H9 (cell line): Measurements from ENCODE around the gene RTTN. TPM values are rescaled to one million over a fixed set of nuclear protein-coding genes. Genes with fewer than 3 reads are reported as not detected.

Experiments
- DNase-seq: peaks from one replicate; pipeline ENCODE4 v3.0.0-alpha.2; 2017
- H2AFZ ChIP-seq: one replicate; pipeline ENCODE4 v1.6.1; 2013; ENCODE audit warnings: mild to moderate bottlenecking, low read length, control low read depth, moderate library complexity
- H2AK5ac ChIP-seq: 2 replicates; pipeline ENCODE4 v1.6.1; 2013; ENCODE audit warnings: low read length, control low read depth, mixed read lengths; ENCODE audit not compliant: insufficient read length
- H2BK120ac ChIP-seq: one replicate; pipeline ENCODE4 v1.6.1; 2013; ENCODE audit warnings: low read depth, mild to moderate bottlenecking, low read length, control low read depth, inconsistent platforms; ENCODE audit not compliant: poor library complexity, severe bottlenecking
- H2BK12ac ChIP-seq: 2 replicates; pipeline ENCODE4 v1.6.1; 2013; ENCODE audit warnings: low read length, control low read depth, mixed read lengths, low read depth; ENCODE audit not compliant: insufficient read length
- H2BK15ac ChIP-seq: 2 replicates; pipeline ENCODE4 v1.6.1; 2013; ENCODE audit warnings: low read depth, low read length, control low read depth
- H2BK20ac ChIP-seq: one replicate; pipeline ENCODE4 v1.6.1; 2013; ENCODE audit warnings: low read depth, mild to moderate bottlenecking, low read length, control low read depth, inconsistent platforms; ENCODE audit not compliant: poor library complexity, severe bottlenecking
- H2BK5ac ChIP-seq: 2 replicates; pipeline ENCODE4 v1.6.1; 2013; ENCODE audit warnings: low read length, control low read depth, mixed read lengths; ENCODE audit not compliant: insufficient read length
- H3K14ac ChIP-seq: 2 replicates; pipeline ENCODE4 v1.6.1; 2013; ENCODE audit warnings: low read length, control low read depth; ENCODE audit not compliant: insufficient read depth
- H3K18ac ChIP-seq: 2 replicates; pipeline ENCODE4 v1.6.1; 2013; ENCODE audit warnings: low read depth, mild to moderate bottlenecking, mixed read lengths, low read length, control low read depth; ENCODE audit not compliant: insufficient read length
- H3K23ac ChIP-seq: 2 replicates; pipeline ENCODE4 v1.6.1; 2013; ENCODE audit warnings: low read length, control low read depth, mixed read lengths, low read depth; ENCODE audit not compliant: insufficient read length
- H3K23me2 ChIP-seq: 2 replicates; pipeline ENCODE4 v1.6.1; 2013; ENCODE audit warnings: low read depth, mild to moderate bottlenecking, mixed read lengths, low read length, control low read depth; ENCODE audit not compliant: insufficient read length, poor library complexity, severe bottlenecking
- H3K27ac ChIP-seq: 2 replicates; pipeline ENCODE4 v1.5.1; 2013; ENCODE audit warnings: low read length, control low read depth, mixed read lengths, low read depth; ENCODE audit not compliant: insufficient read length
- H3K27me3 ChIP-seq: 2 replicates; pipeline ENCODE4 v1.6.1; 2013; ENCODE audit warnings: low read length, control low read depth, inconsistent platforms; ENCODE audit not compliant: insufficient read depth
- H3K4ac ChIP-seq: 2 replicates; pipeline ENCODE4 v1.6.1; 2013; ENCODE audit warnings: low read depth, mild to moderate bottlenecking, control low read depth, inconsistent platforms, low read length, moderate library complexity
- H3K4me1 ChIP-seq: 2 replicates; pipeline ENCODE4 v1.6.1; 2013; ENCODE audit warnings: low read length, control low read depth, inconsistent platforms; ENCODE audit not compliant: insufficient read depth
- H3K4me2 ChIP-seq: 2 replicates; pipeline ENCODE4 v1.6.1; 2013; ENCODE audit warnings: low read length, control low read depth, mixed read lengths; ENCODE audit not compliant: insufficient read length, insufficient read depth
- H3K56ac ChIP-seq: 2 replicates; pipeline ENCODE4 v1.6.1; 2013; ENCODE audit warnings: low read depth, mild to moderate bottlenecking, mixed read lengths, low read length, control low read depth; ENCODE audit not compliant: insufficient read length
- H3K79me1 ChIP-seq: 2 replicates; pipeline ENCODE4 v1.6.1; 2013; ENCODE audit warnings: low read depth, mild to moderate bottlenecking, moderate library complexity, low read length, control low read depth, inconsistent platforms; ENCODE audit not compliant: insufficient read depth, poor library complexity, severe bottlenecking
- H3K79me2 ChIP-seq: 2 replicates; pipeline ENCODE4 v1.6.1; 2013; ENCODE audit warnings: low read length, control low read depth, inconsistent platforms; ENCODE audit not compliant: insufficient read depth
- H3K9ac ChIP-seq: 2 replicates; pipeline ENCODE4 v1.6.1; 2013; ENCODE audit warnings: low read length, control low read depth, mixed read lengths; ENCODE audit not compliant: insufficient read length; ENCODE audit errors: extremely low read depth
- H3K9me3 ChIP-seq: one replicate; pipeline ENCODE4 v1.6.1; 2013; ENCODE audit warnings: low read depth, low read length, inconsistent platforms; ENCODE audit not compliant: control insufficient read depth
- H3T11ph ChIP-seq: one replicate; pipeline ENCODE4 v1.6.1; 2013; ENCODE audit warnings: mild to moderate bottlenecking, low read length, control low read depth, inconsistent platforms
- H4K20me1 ChIP-seq: one replicate; pipeline ENCODE4 v1.6.1; 2013; ENCODE audit not compliant: control insufficient read depth, insufficient read length, insufficient read depth
- H4K5ac ChIP-seq: 2 replicates; pipeline ENCODE4 v1.6.1; 2013; ENCODE audit warnings: low read depth, mild to moderate bottlenecking, mixed read lengths, low read length, control low read depth; ENCODE audit not compliant: insufficient read length
- H4K8ac ChIP-seq: replicated peaks from 2 replicates; pipeline ENCODE4 v1.6.1; 2013; ENCODE audit warnings: low read length, control low read depth, mixed read lengths, low read depth; ENCODE audit not compliant: insufficient read length
- H4K91ac ChIP-seq: 2 replicates; pipeline ENCODE4 v1.6.1; 2013; ENCODE audit warnings: low read depth, mild to moderate bottlenecking, moderate library complexity, mixed read lengths, low read length, control low read depth; ENCODE audit not compliant: insufficient read length
- H3K27ac Mint-ChIP-seq, 3 experiments: 2 replicates in 2 of 3; 3 replicates in 1 of 3; pipeline ENCODE4 v1.8.0; 2020 to 2021; ENCODE audit warnings: mixed read lengths in 3 of 3, mild to moderate bottlenecking in 1 of 3, moderate library complexity in 1 of 3
- H3K27me3 Mint-ChIP-seq: 2 replicates; pipeline ENCODE4 v1.8.0; 2021; ENCODE audit warnings: low read depth, mild to moderate bottlenecking, moderate library complexity, mixed read lengths
- H3K36me3 Mint-ChIP-seq, 3 experiments: 2 replicates in 2 of 3; 3 replicates in 1 of 3; pipeline ENCODE4 v1.8.0; 2020 to 2021; ENCODE audit warnings: low read depth in 3 of 3, mixed read lengths in 3 of 3; ENCODE audit not compliant: insufficient read depth in 1 of 3
- H3K4me1 Mint-ChIP-seq, 2 experiments: 2 replicates each; pipeline ENCODE4 v1.8.0; 2020; ENCODE audit warnings: mixed read lengths in 2 of 2
- H3K4me3 Mint-ChIP-seq, 2 experiments: 2 replicates in 1 of 2; 3 replicates in 1 of 2; pipeline ENCODE4 v1.8.0; 2020 to 2021; ENCODE audit warnings: mild to moderate bottlenecking in 2 of 2, mixed read lengths in 2 of 2, moderate library complexity in 1 of 2
- H3K9me3 Mint-ChIP-seq, 2 experiments: 2 replicates in 1 of 2; 3 replicates in 1 of 2; pipeline ENCODE4 v1.8.0; 2020; ENCODE audit warnings: mild to moderate bottlenecking in 2 of 2, mixed read lengths in 2 of 2, moderate library complexity in 1 of 2
- CTCF ChIP-seq: fragments of 200-600 bp; sonication (generic); conservative IDR thresholded peaks from 3 replicates; pipeline ENCODE4 v1.8.0; 2021; ENCODE audit warnings: antibody characterized with exemption, mild to moderate bottlenecking
- whole genome bisulfite sequencing: extraction: QIAGEN DNeasy Blood & Tissue Kit; methylation state at CpG from one replicate; pipeline ENCODE4 v1.1.7; 2013; ENCODE audit warnings: missing lambda C conversion rate, low lambda C conversion rate, mixed read lengths; ENCODE audit not compliant: insufficient read length; ENCODE audit errors: extremely low coverage; 5-methylcytosine and 5-hydroxymethylcytosine counted together
- total RNA-seq: library from RNA; stranded (reverse); gene quantifications from 2 replicates; pipeline ENCODE4 v1.2.1, GENCODE V29; 2021

Gene RTTN
- total RNA-seq, 1 experiment from 2014 or later: 17.6 TPM

GRCh38 chr18:70028084-70028483, 177.4 kb downstream of the RTTN start:
- Histone ChIP-seq H3K9ac (no peak overlapping the region), H2AFZ (no peak overlapping the region), H4K8ac (no peak overlapping the region), H4K5ac (no peak overlapping the region), H3T11ph (no peak overlapping the region), H2BK15ac (no peak overlapping the region), H2BK5ac (no peak overlapping the region), H2BK12ac (no peak overlapping the region), H3K4me1 (no peaks in the 10 kb centered on the region), H2BK20ac (no peak overlapping the region), H3K23me2 (no peaks in the 10 kb centered on the region), H4K91ac (no peak overlapping the region), H3K18ac (no peak overlapping the region), H3K4ac (no peak overlapping the region), H3K79me2 (no peaks in the 10 kb centered on the region), H3K14ac (no peak overlapping the region), H3K27me3 (no peaks in the 10 kb centered on the region), H3K79me1 (no peaks in the 10 kb centered on the region), H3K4me2 (no peak overlapping the region), H3K9me3 (no peaks in the 10 kb centered on the region), H2AK5ac (no peak overlapping the region), H3K23ac (no peak overlapping the region), H2BK120ac (no peak overlapping the region), H4K20me1 (no peaks in the 10 kb centered on the region), H3K27ac (no peak overlapping the region), H3K56ac (no peak overlapping the region)
- WGBS: no CpG with 5 or more reads among the region's 3 CpGs
- no peaks in the 10 kb centered on the region for H3K9me3 Mint-ChIP-seq
- no peak for DNase-seq
- no peak for TF ChIP-seq CTCF
- H3K4me1 Mint-ChIP-seq: peaks cover 6% of the 10 kb centered on the region in 2 experiments
- H3K27me3 Mint-ChIP-seq: no peaks in the 10 kb centered on the region
- no peak overlapping the region for H3K4me3 Mint-ChIP-seq
- no peak overlapping the region for H3K27ac Mint-ChIP-seq
- H3K36me3 Mint-ChIP-seq: peaks cover 5 to 17% (median 15%) of the 10 kb centered on the region in 3 experiments; a peak in 6 of 7 replicates
